Activated CD8-positive, alpha-beta T cell treated with anti-CD3 and anti-CD28 coated beads for 36 hours (primary cell): Measurements from ENCODE around the gene ARHGAP32. TPM values are rescaled to one million over a fixed set of nuclear protein-coding genes. Genes with fewer than 3 reads are reported as not detected.

Experiments
- ATAC-seq: fragments of 200-7000 bp; cut with Tn5 transposase; one replicate; pipeline ENCODE4 v1.10.0; 2021; ENCODE audit warnings: mild to moderate bottlenecking, moderate library complexity
- CTCF ChIA-PET: fragments of 350-600 bp; sonication (Branson Sonifier 250); formaldehyde crosslinking; loops from one replicate; lab custom pipeline; 2021; ENCODE audit warnings: antibody characterized with exemption; lab: Charles Lee
- POLR2A ChIA-PET: fragments of 350-600 bp; sonication (Branson Sonifier 250); formaldehyde crosslinking; loops from one replicate; lab custom pipeline; 2021; ENCODE audit warnings: antibody characterized with exemption; lab: Charles Lee
- DNase-seq: peaks from one replicate; pipeline ENCODE4 v3.0.0-alpha.2; 2020
- H3K27ac Mint-ChIP-seq: one replicate; pipeline ENCODE4 v1.8.0; 2021; ENCODE audit warnings: mild to moderate bottlenecking, mixed read lengths
- H3K27me3 Mint-ChIP-seq: one replicate; pipeline ENCODE4 v1.8.0; 2021; ENCODE audit warnings: mixed read lengths
- H3K36me3 Mint-ChIP-seq: one replicate; pipeline ENCODE4 v1.8.0; 2021; ENCODE audit warnings: low read depth, mixed read lengths
- H3K4me1 Mint-ChIP-seq: one replicate; pipeline ENCODE4 v1.8.0; 2021; ENCODE audit warnings: low read depth, mixed read lengths
- H3K4me3 Mint-ChIP-seq: one replicate; pipeline ENCODE4 v1.8.0; 2021; ENCODE audit warnings: mild to moderate bottlenecking, moderate library complexity, mixed read lengths
- H3K9me3 Mint-ChIP-seq: one replicate; pipeline ENCODE4 v1.8.0; 2021; ENCODE audit warnings: mixed read lengths
- intact Hi-C: fragments of 100-400 bp; cut with micrococcal nuclease; formaldehyde crosslinking; loops from one replicate; pipeline ENCODE4 v1.10.0; 2022
- total RNA-seq, 2 experiments: library from RNA; stranded (reverse); gene quantifications; one replicate each; pipeline ENCODE4 v1.2.3, GENCODE V29; 2021
- TF ChIP-seq, protein P1 (sequence below): fragments of 200-600 bp; IDR thresholded peaks from one replicate; pipeline ENCODE4 v1.8.0; 2022; ENCODE audit warnings: antibody characterized with exemption, mild to moderate bottlenecking

Gene ARHGAP32
- total RNA-seq, 2 experiments from 2014 or later, result 6.6 to 6.7 TPM

- DNase-seq, result no peak
- peaks cover 8% of the 10 kb centered on the region for H3K27me3 Mint-ChIP-seq
- no peak for ATAC-seq
- ChIA-PET POLR2A (no interaction called here), CTCF (interaction anchor here (1.7 kb wide), 1 partner anchor 10 kb away, joined by 5 read pairs; no protein-coding TSS in a partner anchor)
- no peak overlapping the region for H3K27ac Mint-ChIP-seq
- H3K4me3 Mint-ChIP-seq, result no peak overlapping the region
- intact Hi-C loops, result no loop called here
- H3K9me3 Mint-ChIP-seq, result no peaks in the 10 kb centered on the region
- no peaks in the 10 kb centered on the region for H3K36me3 Mint-ChIP-seq
- peaks cover 2% of the 10 kb centered on the region for H3K4me1 Mint-ChIP-seq
- TF ChIP-seq, protein P1, sequence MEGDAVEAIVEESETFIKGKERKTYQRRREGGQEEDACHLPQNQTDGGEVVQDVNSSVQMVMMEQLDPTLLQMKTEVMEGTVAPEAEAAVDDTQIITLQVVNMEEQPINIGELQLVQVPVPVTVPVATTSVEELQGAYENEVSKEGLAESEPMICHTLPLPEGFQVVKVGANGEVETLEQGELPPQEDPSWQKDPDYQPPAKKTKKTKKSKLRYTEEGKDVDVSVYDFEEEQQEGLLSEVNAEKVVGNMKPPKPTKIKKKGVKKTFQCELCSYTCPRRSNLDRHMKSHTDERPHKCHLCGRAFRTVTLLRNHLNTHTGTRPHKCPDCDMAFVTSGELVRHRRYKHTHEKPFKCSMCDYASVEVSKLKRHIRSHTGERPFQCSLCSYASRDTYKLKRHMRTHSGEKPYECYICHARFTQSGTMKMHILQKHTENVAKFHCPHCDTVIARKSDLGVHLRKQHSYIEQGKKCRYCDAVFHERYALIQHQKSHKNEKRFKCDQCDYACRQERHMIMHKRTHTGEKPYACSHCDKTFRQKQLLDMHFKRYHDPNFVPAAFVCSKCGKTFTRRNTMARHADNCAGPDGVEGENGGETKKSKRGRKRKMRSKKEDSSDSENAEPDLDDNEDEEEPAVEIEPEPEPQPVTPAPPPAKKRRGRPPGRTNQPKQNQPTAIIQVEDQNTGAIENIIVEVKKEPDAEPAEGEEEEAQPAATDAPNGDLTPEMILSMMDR, result no peak
Measured at GRCh38 chr11:128953151-128953550, 239.0 kb downstream of the ARHGAP32 start.

GRCh38 chr11:128949791-128950454 is 242.2 kb downstream of the ARHGAP32 start:
- intact Hi-C loops, result no loop called here
- ChIA-PET CTCF (interaction anchor here (1.4 to 8.6 kb wide), 2 partner anchors 42 to 65 kb away, joined by 3 to 98 read pairs; no protein-coding TSS in a partner anchor), POLR2A (no interaction called here)
- DNase-seq (no peak), ATAC-seq (no peak)
- Mint-ChIP-seq H3K4me1 (no peaks in the 10 kb centered on the region), H3K27ac (no peak overlapping the region), H3K27me3 (peaks cover 2% of the 10 kb centered on the region), H3K9me3 (no peaks in the 10 kb centered on the region), H3K36me3 (no peaks in the 10 kb centered on the region), H3K4me3 (no peak overlapping the region)
- TF ChIP-seq, protein P1, result no peak

- H3K36me3 Mint-ChIP-seq, result no peaks in the 10 kb centered on the region
Measured at GRCh38 chr11:128948583-128948982, 243.5 kb downstream of the ARHGAP32 start.

GRCh38 chr11:128947773-128948172 is 244.4 kb downstream of the ARHGAP32 start:
- intact Hi-C loops, result no loop called here
- ATAC-seq, result no peak
- no peak for DNase-seq
- no peaks in the 10 kb centered on the region for H3K4me1 Mint-ChIP-seq
- CTCF ChIA-PET, result interaction anchor here (1.0 to 8.6 kb wide), 5 partner anchors 9 to 62 kb away, joined by 3 to 98 read pairs (median 4); no protein-coding TSS in a partner anchor
- TF ChIP-seq, protein P1, result no peak
- H3K36me3 Mint-ChIP-seq, result no peaks in the 10 kb centered on the region
- H3K9me3 Mint-ChIP-seq, result no peaks in the 10 kb centered on the region
- H3K4me3 Mint-ChIP-seq, result no peak overlapping the region
- POLR2A ChIA-PET, result no interaction called here
- H3K27me3 Mint-ChIP-seq, result peaks cover 2% of the 10 kb centered on the region
- H3K27ac Mint-ChIP-seq, result no peak overlapping the region

More at GRCh38 chr11:128948583-128948982, 243.5 kb downstream of the ARHGAP32 start:
- intact Hi-C loops, result no loop called here
- H3K27ac Mint-ChIP-seq, result no peak overlapping the region
- TF ChIP-seq, protein P1, result no peak
- ATAC-seq, result no peak
- peaks cover 2% of the 10 kb centered on the region for H3K27me3 Mint-ChIP-seq
- H3K4me3 Mint-ChIP-seq, result no peak overlapping the region
- CTCF ChIA-PET, result interaction anchor here (1.0 to 8.6 kb wide), 9 partner anchors 8 to 1105 kb away, joined by 3 to 98 read pairs (median 3); no protein-coding TSS in a partner anchor
- POLR2A ChIA-PET, result no interaction called here
- no peaks in the 10 kb centered on the region for H3K9me3 Mint-ChIP-seq
- no peaks in the 10 kb centered on the region for H3K4me1 Mint-ChIP-seq
- peak; percentile 30 for DNase-seq

DNA sequence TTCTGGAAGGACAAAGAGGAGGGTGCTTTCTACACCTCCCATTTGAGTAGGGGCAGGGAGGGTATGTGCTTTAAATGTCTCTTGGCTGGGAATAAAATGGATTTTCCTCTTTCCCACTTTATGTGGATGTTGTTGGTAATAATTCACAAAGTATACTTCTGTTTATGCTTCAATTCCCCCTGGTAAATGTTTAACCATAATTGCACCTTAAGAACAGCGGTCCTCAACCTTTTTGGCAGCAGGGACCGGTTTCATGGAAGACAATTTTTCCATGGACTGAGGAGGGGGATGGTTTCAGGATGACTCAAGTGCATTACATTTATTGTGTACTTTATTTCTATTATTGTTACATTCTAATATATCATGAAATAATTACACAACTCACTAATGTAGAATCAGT is 245.5 kb downstream of the ARHGAP32 start:
- no peak overlapping the region for H3K4me3 Mint-ChIP-seq

More for the DNA sequence above, 245.5 kb downstream of the ARHGAP32 start:
- Mint-ChIP-seq H3K4me1 (no peaks in the 10 kb centered on the region), H3K27me3 (peaks cover 2% of the 10 kb centered on the region), H3K27ac (no peak overlapping the region), H3K36me3 (no peaks in the 10 kb centered on the region), H3K9me3 (no peaks in the 10 kb centered on the region)
- ATAC-seq (no peak), DNase-seq (no peak)
- POLR2A ChIA-PET, result no interaction called here
- CTCF ChIA-PET, result interaction anchor here (3.7 to 8.6 kb wide), 2 partner anchors 10 to 61 kb away, joined by 17 to 98 read pairs; no protein-coding TSS in a partner anchor
- intact Hi-C loops, result no loop called here
- TF ChIP-seq, protein P1, result no peak
